Heart left ventricle (tissue), 13 donors: Measurements from ENCODE around the gene NEU1.

ENCODE experiments used
- POLR2A ChIP-seq, 2 donors: fragments of 450-650 bp; IDR thresholded peaks; one replicate each; pipeline ENCODE4 v1.6.1; 2017; ENCODE audit warnings: antibody characterized with exemption in 2 of 2, mild to moderate bottlenecking in 2 of 2, moderate library complexity in 2 of 2
- TF ChIP-seq, protein P1 (sequence below), 12 donors: fragments of 200-600 bp; sonication (generic) in 4 of 12; IDR thresholded peaks; one replicate each; pipeline versions ENCODE4 v1.5.0 to v1.8.0; 2018 to 2022; ENCODE audit warnings: antibody characterized with exemption in 12 of 12, mild to moderate bottlenecking in 5 of 12
- donor health status: ischemic (EF 13 %, LVEDD 7.1; RV severe dilation, severe dysfunction).
- donor health status: DM: no; HTN: yes; CAD: no.
- donor health status: DM: no; HTN: no; CAD: no.
- donor health status: ischemic (EF 25% LVEDD 6.9; RV normal size, moderate dysfunction).
- donor health status: ischemic (EF 25% LVEDD 5.7; RV mildly dilated, moderate dysfunction).
- donor health status: ischemic (EF 35%, LVEDD 5.7; RV mildly dilated, moderate dysfunction).
- donor health status: nonischemic (EF 11% LVEDD 7.7; RV severe dilation, severe dysfunction).
- donor health status: DM: yes; HTN: yes; CAD: no.
- donor health status: PGD.
- donor health status: ischemic (EF 29% LVEDD 5.4; RV normal size, mild dysfunction).
- donor health status: nonischemic (EF 23%, LVEDD 6.1; RV moderate dilation, normal function).

DNA sequence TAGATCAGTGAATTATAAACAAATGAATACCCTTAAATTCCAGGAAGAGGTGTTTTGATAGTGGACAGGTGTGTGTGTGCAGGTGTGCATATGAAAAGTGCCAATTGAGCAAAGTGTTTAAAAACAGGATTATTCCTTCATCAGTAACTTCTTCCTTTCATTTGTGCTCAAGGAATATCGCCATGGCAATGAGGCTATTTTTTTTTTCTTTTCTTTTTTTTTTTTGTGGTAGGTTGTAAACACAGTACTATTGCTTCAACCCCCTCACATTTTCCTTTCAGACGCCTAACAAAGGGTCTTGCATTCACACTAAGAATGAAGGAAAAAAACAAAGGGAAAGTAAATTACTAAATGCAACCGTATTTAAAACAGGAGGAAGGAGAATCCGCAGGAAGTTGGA is 37.1 kb downstream of the NEU1 start:
- TF ChIP-seq, protein P1, sequence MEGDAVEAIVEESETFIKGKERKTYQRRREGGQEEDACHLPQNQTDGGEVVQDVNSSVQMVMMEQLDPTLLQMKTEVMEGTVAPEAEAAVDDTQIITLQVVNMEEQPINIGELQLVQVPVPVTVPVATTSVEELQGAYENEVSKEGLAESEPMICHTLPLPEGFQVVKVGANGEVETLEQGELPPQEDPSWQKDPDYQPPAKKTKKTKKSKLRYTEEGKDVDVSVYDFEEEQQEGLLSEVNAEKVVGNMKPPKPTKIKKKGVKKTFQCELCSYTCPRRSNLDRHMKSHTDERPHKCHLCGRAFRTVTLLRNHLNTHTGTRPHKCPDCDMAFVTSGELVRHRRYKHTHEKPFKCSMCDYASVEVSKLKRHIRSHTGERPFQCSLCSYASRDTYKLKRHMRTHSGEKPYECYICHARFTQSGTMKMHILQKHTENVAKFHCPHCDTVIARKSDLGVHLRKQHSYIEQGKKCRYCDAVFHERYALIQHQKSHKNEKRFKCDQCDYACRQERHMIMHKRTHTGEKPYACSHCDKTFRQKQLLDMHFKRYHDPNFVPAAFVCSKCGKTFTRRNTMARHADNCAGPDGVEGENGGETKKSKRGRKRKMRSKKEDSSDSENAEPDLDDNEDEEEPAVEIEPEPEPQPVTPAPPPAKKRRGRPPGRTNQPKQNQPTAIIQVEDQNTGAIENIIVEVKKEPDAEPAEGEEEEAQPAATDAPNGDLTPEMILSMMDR (IDR thresholded peaks at IDR 0.05) = no peak
- no peak for TF ChIP-seq POLR2A (IDR thresholded peaks at IDR 0.05)
